GM21360 (cell line): ENCODE measurements around the gene KCNJ6.

Experiments used
- ATAC-seq: cut with Tn5 transposase; IDR thresholded peaks from one replicate; pipeline ENCODE4 v1.9.1; 2021; ENCODE audit warnings: mild to moderate bottlenecking, moderate library complexity; ENCODE audit not compliant: unreplicated experiment

KCNJ6 gene

GRCh38 chr21:37561506-37561905 is 354.8 kb downstream of the KCNJ6 start:
- ATAC-seq: no peak

DNA sequence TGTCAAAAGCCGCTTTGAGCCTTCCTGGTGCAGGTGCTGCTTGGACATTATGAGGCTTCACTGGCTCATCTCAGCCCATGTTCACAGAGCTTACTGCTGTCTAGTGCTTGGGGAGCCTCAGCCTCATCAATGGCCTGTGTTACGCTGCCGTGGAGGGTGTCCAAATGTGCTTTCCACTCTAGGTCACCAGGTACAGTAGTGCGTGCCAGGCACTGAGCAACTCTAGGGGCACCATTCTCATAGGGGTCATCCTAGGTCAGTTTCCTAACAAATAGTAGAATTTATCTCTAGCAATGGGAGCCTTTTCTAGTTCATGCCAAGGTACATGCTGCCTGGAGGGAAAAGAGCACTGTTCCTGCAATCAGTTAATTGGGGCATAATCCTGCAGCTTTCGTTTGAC is 355.9 kb downstream of the KCNJ6 start:
- ATAC-seq: no peak

- no peak for ATAC-seq
Measured at GRCh38 chr21:37558676-37559211, 357.5 kb downstream of the KCNJ6 start.
